ENCODE measurements around the gene CISH. TPM values are rescaled to one million over a fixed set of nuclear protein-coding genes. Genes with fewer than 3 reads are reported as not detected.

The CISH gene
- total and polyA plus RNA-seq, 9 of the 15 experiments (the other 6 are each of a cell fraction or from before 2014, with no cell fraction given) = 1.7 to 47.7 (median 18.3) TPM

- TF ChIP-seq, protein P1, sequence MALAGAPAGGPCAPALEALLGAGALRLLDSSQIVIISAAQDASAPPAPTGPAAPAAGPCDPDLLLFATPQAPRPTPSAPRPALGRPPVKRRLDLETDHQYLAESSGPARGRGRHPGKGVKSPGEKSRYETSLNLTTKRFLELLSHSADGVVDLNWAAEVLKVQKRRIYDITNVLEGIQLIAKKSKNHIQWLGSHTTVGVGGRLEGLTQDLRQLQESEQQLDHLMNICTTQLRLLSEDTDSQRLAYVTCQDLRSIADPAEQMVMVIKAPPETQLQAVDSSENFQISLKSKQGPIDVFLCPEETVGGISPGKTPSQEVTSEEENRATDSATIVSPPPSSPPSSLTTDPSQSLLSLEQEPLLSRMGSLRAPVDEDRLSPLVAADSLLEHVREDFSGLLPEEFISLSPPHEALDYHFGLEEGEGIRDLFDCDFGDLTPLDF (CRISPR knock-in tag; IDR thresholded peaks at IDR 0.05) = no peak
- TF ChIP-seq MTA1 (IDR thresholded peaks at IDR 0.05; ENCODE audit: borderline replicate concordance) = peak; percentile 92
- peak; percentile 19; the same call in 1 of the 2 replicates for TF ChIP-seq JUND (IDR thresholded peaks at IDR 0.05; ENCODE audit: borderline replicate concordance, low read depth, low read length)
- no peak; the same call in 2 of the 3 replicates for TF ChIP-seq JUND (tag; IDR thresholded peaks at IDR 0.05; ENCODE audit: borderline replicate concordance, low read depth, low read length)
- TF ChIP-seq HNRNPLL (IDR thresholded peaks at IDR 0.05; ENCODE audit: low read depth, low read length, poor library complexity, severe bottlenecking) = peak; percentile 18
- TF ChIP-seq HMG20B (CRISPR knock-in tag; IDR thresholded peaks at IDR 0.05) = no peak
- TF ChIP-seq MCM7 (IDR thresholded peaks at IDR 0.05) = no peak
- TF ChIP-seq FOXK2 (conservative IDR thresholded peaks at IDR 0.05 in 1 of 2, IDR thresholded peaks at IDR 0.05 in 1 of 2; ENCODE audit: low read depth in 2 of 2) = 0 out of 4 replicates have a peak, but pooled peaks of 1 of the 2 experiments have one; percentile 43
- no peak for TF ChIP-seq NFYB (IDR thresholded peaks at IDR 0.05; ENCODE audit: extremely low read depth, insufficient read length)
- TF ChIP-seq MAFG (tag; conservative IDR thresholded peaks at IDR 0.05) = no peak
- TF ChIP-seq ZMIZ1 (IDR thresholded peaks at IDR 0.05; ENCODE audit: low read depth in 2 of 2, low read length in 2 of 2) = 0 out of 4 replicates have a peak, but pooled peaks of 1 of the 2 experiments have one; percentile 7
- peak; percentile 75 for TF ChIP-seq TAF9B (IDR thresholded peaks at IDR 0.05; ENCODE audit: partially characterized antibody)
- TF ChIP-seq CEBPG (CRISPR knock-in tag; IDR thresholded peaks at IDR 0.05) = no peak
- no peak for TF ChIP-seq CEBPG (tag; conservative IDR thresholded peaks at IDR 0.05 in 1 of 2, IDR thresholded peaks at IDR 0.05 in 1 of 2)
- TF ChIP-seq SRSF1 (IDR thresholded peaks at IDR 0.05; ENCODE audit: low read depth, low read length) = no peak
- no peak for TF ChIP-seq BCL6 (CRISPR knock-in tag; IDR thresholded peaks at IDR 0.05)
- TF ChIP-seq ZNF830 (CRISPR knock-in tag; IDR thresholded peaks at IDR 0.05) = no peak
- TF ChIP-seq SNAPC5 (CRISPR knock-in tag; IDR thresholded peaks at IDR 0.05) = no peak
- peak; percentile 64 for TF ChIP-seq NBN (IDR thresholded peaks at IDR 0.05; ENCODE audit: low read depth)
- TF ChIP-seq OTX1 (CRISPR knock-in tag; IDR thresholded peaks at IDR 0.05) = no peak
- no peak for TF ChIP-seq GTF2F1 (IDR thresholded peaks at IDR 0.05; ENCODE audit: low read depth, low read length)
- no peak for TF ChIP-seq ZFP1 (CRISPR knock-in tag; IDR thresholded peaks at IDR 0.05)
- TF ChIP-seq DNMT1 (IDR thresholded peaks at IDR 0.05) = no peak
- TF ChIP-seq ZNF586 (CRISPR knock-in tag; conservative IDR thresholded peaks at IDR 0.05) = no peak
- TF ChIP-seq POLR2B (IDR thresholded peaks at IDR 0.05; ENCODE audit: low read depth, partially characterized antibody) = no peak
These were observed 42.4 kb downstream of the CISH start, which contains the start of gene HEMK1 (continued) for GRCh38 chr3:50568947-50569749.

Data from K562 (cell line).